Measurements from ENCODE around the gene ZNF33A. TPM values are rescaled to one million over a fixed set of nuclear protein-coding genes. Genes with fewer than 3 reads are reported as not detected.
"Not testable (repeated sequence)": the region's sequence is repeated elsewhere in the genome, so short reads cannot be mapped to it uniquely, and the experiment has no call there.

Gene ZNF33A
- total RNA-seq, 1 experiment from 2014 or later = 20.7 TPM

DNA sequence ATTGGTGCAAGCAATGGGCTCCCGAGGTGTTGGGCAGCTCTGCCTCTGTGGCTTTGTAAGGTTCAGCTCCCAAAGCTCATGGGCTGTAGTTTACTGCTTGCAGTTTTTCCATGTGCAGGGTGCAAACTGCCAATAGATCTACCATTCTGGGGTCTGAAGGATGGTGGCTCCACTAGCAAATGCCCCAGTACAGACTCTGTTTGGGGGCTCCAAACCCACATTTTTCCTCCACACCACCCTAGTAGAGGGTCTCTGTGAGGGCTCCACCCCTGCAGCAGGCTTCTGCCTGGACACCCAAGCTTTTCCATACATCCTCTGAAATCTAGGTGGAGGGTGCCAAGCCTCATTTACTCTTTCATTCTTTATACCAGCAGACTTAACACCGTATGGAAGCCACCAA is 66.2 kb downstream of the ZNF33A start:
- no peak for DNase-seq (ENCODE audit: unreplicated experiment)
- CTCF ChIA-PET = interaction anchor here (0.7 kb wide), 1 partner anchor 117 kb away, joined by 7 read pairs; no protein-coding TSS in a partner anchor
- no peaks in the 10 kb centered on the region for H3K4me1 Mint-ChIP-seq (ENCODE audit: insufficient read depth, unreplicated experiment)
- H3K4me3 Mint-ChIP-seq (ENCODE audit: unreplicated experiment) = no peak overlapping the region
- POLR2A ChIA-PET = no interaction called here
- BruUV-seq (replicated peaks) = no TSS peak
- no peaks in the 10 kb centered on the region for H3K36me3 Mint-ChIP-seq (ENCODE audit: insufficient read depth, unreplicated experiment)
- no peak overlapping the region for H3K27ac Mint-ChIP-seq (ENCODE audit: low read depth, unreplicated experiment)
- H3K9me3 Mint-ChIP-seq (ENCODE audit: unreplicated experiment) = peaks cover 7% of the 10 kb centered on the region
- TF ChIP-seq, protein P1, sequence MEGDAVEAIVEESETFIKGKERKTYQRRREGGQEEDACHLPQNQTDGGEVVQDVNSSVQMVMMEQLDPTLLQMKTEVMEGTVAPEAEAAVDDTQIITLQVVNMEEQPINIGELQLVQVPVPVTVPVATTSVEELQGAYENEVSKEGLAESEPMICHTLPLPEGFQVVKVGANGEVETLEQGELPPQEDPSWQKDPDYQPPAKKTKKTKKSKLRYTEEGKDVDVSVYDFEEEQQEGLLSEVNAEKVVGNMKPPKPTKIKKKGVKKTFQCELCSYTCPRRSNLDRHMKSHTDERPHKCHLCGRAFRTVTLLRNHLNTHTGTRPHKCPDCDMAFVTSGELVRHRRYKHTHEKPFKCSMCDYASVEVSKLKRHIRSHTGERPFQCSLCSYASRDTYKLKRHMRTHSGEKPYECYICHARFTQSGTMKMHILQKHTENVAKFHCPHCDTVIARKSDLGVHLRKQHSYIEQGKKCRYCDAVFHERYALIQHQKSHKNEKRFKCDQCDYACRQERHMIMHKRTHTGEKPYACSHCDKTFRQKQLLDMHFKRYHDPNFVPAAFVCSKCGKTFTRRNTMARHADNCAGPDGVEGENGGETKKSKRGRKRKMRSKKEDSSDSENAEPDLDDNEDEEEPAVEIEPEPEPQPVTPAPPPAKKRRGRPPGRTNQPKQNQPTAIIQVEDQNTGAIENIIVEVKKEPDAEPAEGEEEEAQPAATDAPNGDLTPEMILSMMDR (IDR thresholded peaks at IDR 0.05; ENCODE audit: unreplicated experiment) = no peak
- H3K27me3 Mint-ChIP-seq (ENCODE audit: insufficient read depth, unreplicated experiment) = no peaks in the 10 kb centered on the region
- intact Hi-C loops (cut with micrococcal nuclease) = no loop called here

DNA sequence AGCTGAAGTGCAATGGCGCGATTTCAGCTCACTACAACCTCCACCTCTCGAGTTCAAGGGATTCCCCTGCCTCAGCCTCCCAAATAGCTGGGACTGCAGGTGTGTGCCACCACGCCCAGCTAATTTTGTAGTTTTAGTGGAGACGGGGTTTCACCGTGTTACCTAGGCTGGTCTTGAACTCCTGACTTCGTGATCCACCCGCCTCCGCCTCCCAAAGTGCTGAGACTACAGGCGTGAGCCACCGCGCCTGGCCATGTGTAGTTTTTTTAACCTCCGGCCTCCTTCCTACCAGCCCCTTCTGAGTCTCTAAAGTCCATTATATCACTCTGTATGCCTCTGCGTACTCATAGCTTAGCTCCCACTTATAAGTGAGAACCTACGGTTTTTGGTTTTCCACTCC is 82.8 kb downstream of the ZNF33A start:
- ChIA-PET CTCF (interaction anchor here (0.6 to 1.0 kb wide), 3 partner anchors 41 to 235 kb away, joined by 3 to 4 read pairs (median 3); partner anchors contain the start of gene ZNF25), POLR2A (interaction anchor here (0.9 to 1.6 kb wide), 4 partner anchors 35 to 234 kb away, joined by 3 to 5 read pairs (median 4); partner anchors contain the start of gene ZNF33A)
- Mint-ChIP-seq H3K4me3 (ENCODE audit: unreplicated experiment) (peak overlapping the region; percentile 80), H3K36me3 (ENCODE audit: insufficient read depth, unreplicated experiment) (peaks cover 37% of the 10 kb centered on the region)
- H3K9me3 Mint-ChIP-seq (ENCODE audit: unreplicated experiment); H3K27ac Mint-ChIP-seq (ENCODE audit: low read depth, unreplicated experiment); DNase-seq (ENCODE audit: unreplicated experiment); H3K4me1 Mint-ChIP-seq (ENCODE audit: insufficient read depth, unreplicated experiment); H3K27me3 Mint-ChIP-seq (ENCODE audit: insufficient read depth, unreplicated experiment); BruUV-seq (replicated peaks); intact Hi-C loops (cut with micrococcal nuclease): not testable (repeated sequence)

DNA sequence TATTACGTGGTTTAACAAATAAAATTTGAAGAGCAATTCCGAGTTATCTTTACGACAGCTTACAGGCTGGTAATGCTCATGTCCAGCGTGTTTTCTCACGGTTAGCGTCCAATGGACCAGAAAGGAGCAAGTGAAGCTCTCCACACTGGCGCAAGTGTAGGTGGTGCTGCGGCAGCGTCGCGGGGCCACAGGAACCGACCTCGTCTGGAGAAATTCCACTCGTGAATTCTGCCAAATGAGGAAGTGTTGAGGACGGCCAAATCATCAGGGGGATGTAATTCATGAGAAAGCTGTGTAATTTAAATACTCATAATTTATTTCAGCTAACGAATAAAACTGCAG is 83.3 kb downstream of the ZNF33A start:
- intact Hi-C loops (cut with micrococcal nuclease) = loop anchor here (1.0 kb wide), 2 partner anchors 83 to 117 kb away; partner anchors contain the start of genes ZNF25 and ZNF33A
- no TSS peak for BruUV-seq (replicated peaks)

DNA sequence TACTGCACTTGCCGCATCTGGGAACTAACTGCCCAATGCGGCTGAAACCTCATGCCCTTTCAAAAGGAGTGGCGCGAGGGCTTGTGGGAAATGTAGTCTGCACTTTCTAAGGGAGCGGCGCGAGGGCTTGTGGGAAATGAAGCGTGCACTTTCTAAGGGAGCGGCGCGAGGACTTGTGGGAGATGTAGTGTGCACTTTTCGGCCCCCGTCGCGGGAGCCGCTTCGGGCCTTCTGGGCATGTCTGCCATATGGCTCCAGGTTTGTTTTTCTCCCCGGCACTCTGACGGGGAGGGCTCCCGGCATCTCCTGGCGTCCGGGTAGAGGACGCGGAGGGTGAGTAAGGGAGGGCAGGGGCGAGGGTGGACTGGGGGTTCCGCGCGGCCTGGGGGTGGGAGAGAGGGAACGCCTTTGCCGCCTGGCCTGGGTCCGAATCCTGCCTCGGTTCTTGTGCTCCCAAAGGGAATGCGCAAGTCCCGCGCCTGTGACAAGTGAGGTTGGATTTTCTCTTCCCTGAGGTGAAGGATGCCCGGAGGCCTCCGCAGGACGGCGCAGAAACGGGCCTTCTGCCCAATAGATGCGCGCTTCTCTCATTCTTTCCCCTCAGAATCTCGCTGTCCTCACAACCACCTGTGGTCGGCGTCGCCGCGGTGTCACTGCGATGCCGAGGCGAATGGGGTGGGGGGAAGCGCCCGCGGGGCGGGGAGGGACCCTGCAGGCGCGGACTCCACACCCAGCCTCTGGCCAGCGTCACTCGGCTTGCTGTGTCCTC is 83.9 kb downstream of the ZNF33A start, which contains the start of gene ZNF37A:
Gene ZNF37A (plus strand): TSS at position 180 of the 769 bp plus-strand sequence. CDS start 2,281 bp downstream, outside the sequence.
- POLR2A ChIA-PET = interaction anchor here (0.9 to 1.8 kb wide), 5 partner anchors 36 to 119 kb away, joined by 3 to 6 read pairs (median 4); partner anchors contain the start of gene ZNF33A
- H3K27ac Mint-ChIP-seq (ENCODE audit: low read depth, unreplicated experiment) = peak within 1 kb of the TSS; percentile 96
- peaks cover 5% of the 10 kb centered on the region for H3K9me3 Mint-ChIP-seq (ENCODE audit: unreplicated experiment)
- no peaks in the 10 kb centered on the region for H3K27me3 Mint-ChIP-seq (ENCODE audit: insufficient read depth, unreplicated experiment)
- H3K4me3 Mint-ChIP-seq (ENCODE audit: unreplicated experiment) = peak within 1 kb of the TSS; percentile 80
- intact Hi-C loops (cut with micrococcal nuclease) = loop anchor here (1.0 kb wide), 2 partner anchors 84 to 118 kb away; partner anchors contain the start of genes ZNF25 and ZNF33A
- peaks cover 47% of the 10 kb centered on the region for H3K36me3 Mint-ChIP-seq (ENCODE audit: insufficient read depth, unreplicated experiment)
- TSS peak; percentile 23 for BruUV-seq (replicated peaks)
- H3K4me1 Mint-ChIP-seq (ENCODE audit: insufficient read depth, unreplicated experiment) = peaks cover 5% of the 10 kb centered on the region
- TF ChIP-seq, protein P1 (IDR thresholded peaks at IDR 0.05; ENCODE audit: unreplicated experiment) = no peak
- peak; percentile 98 for DNase-seq (ENCODE audit: unreplicated experiment)
- CTCF ChIA-PET = interaction anchor here (0.7 to 1.0 kb wide), 4 partner anchors 117 to 1066 kb away, joined by 3 to 6 read pairs (median 4); partner anchors contain the start of gene ZNF25

More for the DNA sequence above, 83.3 kb downstream of the ZNF33A start:
- Mint-ChIP-seq H3K4me3 (ENCODE audit: unreplicated experiment) (peak overlapping the region; percentile 80), H3K4me1 (ENCODE audit: insufficient read depth, unreplicated experiment) (peaks cover 5% of the 10 kb centered on the region), H3K27me3 (ENCODE audit: insufficient read depth, unreplicated experiment) (no peaks in the 10 kb centered on the region), H3K27ac (ENCODE audit: low read depth, unreplicated experiment) (peak overlapping the region; percentile 96), H3K9me3 (ENCODE audit: unreplicated experiment) (no peaks in the 10 kb centered on the region), H3K36me3 (ENCODE audit: insufficient read depth, unreplicated experiment) (peaks cover 42% of the 10 kb centered on the region)
- POLR2A ChIA-PET = interaction anchor here (0.9 to 1.6 kb wide), 3 partner anchors 35 to 118 kb away, joined by 3 to 5 read pairs (median 4); partner anchors contain the start of gene ZNF33A
- DNase-seq (ENCODE audit: unreplicated experiment) = no peak
- CTCF ChIA-PET = interaction anchor here (0.7 to 1.0 kb wide), 2 partner anchors 117 to 1067 kb away, joined by 3 to 4 read pairs; partner anchors contain the start of gene ZNF25
- TF ChIP-seq, protein P1 (IDR thresholded peaks at IDR 0.05; ENCODE audit: unreplicated experiment) = no peak
